ENCODE data around the gene NTN5. TPM values are rescaled to one million over a fixed set of nuclear protein-coding genes. Genes with fewer than 3 reads are reported as not detected.

Gene NTN5
- total RNA-seq = 1 to 10 TPM in 1 of 9 donors, under 1 TPM in 5, not detected in 3; 0.11 to 2.4 (median 0.42) TPM
- polyA plus RNA-seq = 1 to 10 TPM in 2 of 3 donors, under 1 TPM in 1; 0.11 to 2.4 (median 1.1) TPM
- long read RNA-seq, donor 1 = 0 reads
- long read RNA-seq, donor 2 = 0 reads
- long read RNA-seq, donor 3 = 0 reads
- long read RNA-seq, donor 4 = 0 reads
- long read RNA-seq, donor 5 = 0 reads
- long read RNA-seq, donor 6 = 0 reads
- long read RNA-seq, donor 7 = 0 reads
- long read RNA-seq, donor 8 = 0 reads
- long read RNA-seq, donor 9 = 0 reads
- long read RNA-seq, donor 10 = 0 reads

DNA sequence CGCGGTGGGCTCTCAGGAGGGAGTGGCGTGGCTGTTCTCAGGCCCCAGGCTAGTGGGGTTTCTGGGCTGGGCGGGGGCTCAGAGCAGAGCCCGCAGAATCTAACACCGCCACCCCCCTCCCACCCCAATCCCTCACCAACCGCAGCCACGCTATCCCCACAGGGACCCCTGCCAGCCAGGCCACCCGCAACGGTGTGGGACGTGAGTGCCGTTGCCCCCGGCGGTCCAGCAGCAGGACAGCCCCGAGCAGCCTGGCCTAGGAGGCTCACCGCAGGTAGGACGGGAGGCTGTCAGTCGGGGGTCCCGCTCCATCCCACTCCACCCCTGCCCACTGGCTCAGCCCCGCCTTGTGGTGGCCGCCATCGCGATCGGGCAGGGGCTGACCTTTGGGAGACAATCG is at the start of gene NTN5:
Gene NTN5, minus strand, starts transcription at position 24 of the 400 bp plus-strand sequence. CDS start 2,031 bp downstream, outside the sequence.
- intact Hi-C loops (cut with DNase I) = loop anchor here (10.0 kb wide), 3 partner anchors 62 to 172 kb away; no protein-coding TSS in a partner anchor
- WGBS, 4 donors = 78 to 97% (median 83%) methylated on average over 5 to 25 of the region's 25 CpGs
- no peak for DNase-seq
- H3K27me3 ChIP-seq = no peaks in the 10 kb centered on the region
- H3K4me1 ChIP-seq (replicated peaks in 1 of 2) = peaks cover 0 to 9% of the 10 kb centered on the region in 2 donors
- H3K27ac ChIP-seq = no peak within 1 kb of the TSS
- H3K4me3 ChIP-seq = no peak within 1 kb of the TSS
- no peaks in the 10 kb centered on the region for H3K9me3 ChIP-seq (replicated peaks in 1 of 3)
- H3K36me3 ChIP-seq (replicated peaks in 1 of 2) = no peaks in the 10 kb centered on the region
- TF ChIP-seq CTCF (IDR thresholded peaks at IDR 0.05) = no peak
- TF ChIP-seq POLR2A (IDR thresholded peaks at IDR 0.05) = no peak

GRCh38 chr19:48722196-48722708 is 49.4 kb upstream of the NTN5 start:
- intact Hi-C loops (cut with DNase I) = no loop called here
- no peak for DNase-seq
- Histone ChIP-seq H3K36me3 (replicated peaks in 1 of 2) (peaks cover 0 to 4% of the 10 kb centered on the region in 2 donors), H3K27me3 (no peaks in the 10 kb centered on the region), H3K9me3 (replicated peaks in 1 of 3) (no peaks in the 10 kb centered on the region), H3K4me1 (replicated peaks in 1 of 2) (peaks cover 28 to 42% of the 10 kb centered on the region in 2 donors), H3K27ac (no peak overlapping the region), H3K4me3 (no peak overlapping the region)
- TF ChIP-seq CTCF (IDR thresholded peaks at IDR 0.05) (no peak), POLR2A (IDR thresholded peaks at IDR 0.05) (no peak)
- WGBS, 4 donors = 82 to 88% (median 83%) methylated on average over 10 to 11 of the region's 11 CpGs

- no peaks in the 10 kb centered on the region for H3K27me3 ChIP-seq
- H3K27ac ChIP-seq = peak overlapping the region; percentile 63 to 94 (median 90)
- peak in 1 of 6 experiments; percentile 6 for TF ChIP-seq CTCF (IDR thresholded peaks at IDR 0.05)
- peak in 1 of 2 donors; percentile 44 for TF ChIP-seq POLR2A (IDR thresholded peaks at IDR 0.05)
- DNase-seq = peak; percentile 99 to 100 (median 100)
- 11 to 26% (median 14%) methylated on average over 24 to 42 of the region's 42 CpGs for WGBS, 4 donors
- no peaks in the 10 kb centered on the region for H3K9me3 ChIP-seq (replicated peaks in 1 of 3)
- H3K36me3 ChIP-seq (replicated peaks in 1 of 2) = no peaks in the 10 kb centered on the region
- intact Hi-C loops (cut with DNase I) = no loop called here
- H3K4me1 ChIP-seq (replicated peaks in 1 of 2) = peaks cover 31 to 52% of the 10 kb centered on the region in 2 donors
- H3K4me3 ChIP-seq = peak overlapping the region in 3 of 4 donors; percentile 13 to 65 (median 18)
These were observed 47.9 kb upstream of the NTN5 start for GRCh38 chr19:48720613-48721296.

GRCh38 chr19:48720251-48720612 is 47.4 kb upstream of the NTN5 start:
- intact Hi-C loops (cut with DNase I) = no loop called here
- Histone ChIP-seq H3K9me3 (replicated peaks in 1 of 3) (no peaks in the 10 kb centered on the region), H3K27ac (peak overlapping the region; percentile 63 to 94 (median 90)), H3K4me1 (replicated peaks in 1 of 2) (peaks cover 31 to 52% of the 10 kb centered on the region in 2 donors), H3K36me3 (replicated peaks in 1 of 2) (no peaks in the 10 kb centered on the region), H3K4me3 (peak overlapping the region in 2 of 4 donors; percentile 37 to 65), H3K27me3 (no peaks in the 10 kb centered on the region)
- 8 to 25% (median 18%) methylated on average over 11 to 12 of the region's 12 CpGs for WGBS, 4 donors
- TF ChIP-seq CTCF (IDR thresholded peaks at IDR 0.05) (no peak), POLR2A (IDR thresholded peaks at IDR 0.05) (peak in 1 of 2 donors; percentile 78)
- peak in 4 of 7 donors; percentile 78 to 86 (median 81) for DNase-seq
